Keratinocyte (primary cell): Measurements from ENCODE around the gene RITA1.

Source experiments
- CTCF ChIP-seq, 3 experiments: IDR thresholded peaks in 1 of 3; conservative IDR thresholded peaks in 1 of 3; optimal IDR thresholded peaks in 1 of 3; 2 replicates in 2 of 3; 3 replicates in 1 of 3; pipeline versions ENCODE3 to v1.5.1; 2011; ENCODE audit warnings: low read length in 3 of 3, mild to moderate bottlenecking in 3 of 3, moderate library complexity in 2 of 3, control low read depth in 1 of 3, inconsistent platforms in 1 of 3; ENCODE audit not compliant: insufficient read depth in 2 of 3; ENCODE audit errors: extremely low read depth in 1 of 3
- EZH2 ChIP-seq: IDR thresholded peaks from one replicate; pipeline ENCODE4 v1.6.1; 2012; ENCODE audit warnings: inconsistent platforms, mild to moderate bottlenecking, low read length, moderate library complexity

- TF ChIP-seq CTCF (optimal IDR thresholded peaks at IDR 0.05 in 1 of 3, IDR thresholded peaks at IDR 0.05 in 1 of 3, conservative IDR thresholded peaks at IDR 0.05 in 1 of 3; ENCODE audit: extremely low read depth in 1 of 3, insufficient read depth in 2 of 3, low read length in 3 of 3) (no peak), EZH2 (no peak)
These were observed 50.5 kb downstream of the RITA1 start for GRCh38 chr12:113235976-113236375.
